ENCODE measurements around the gene DENND1C. TPM values are rescaled to one million over a fixed set of nuclear protein-coding genes. Genes with fewer than 3 reads are reported as not detected.
A peak's percentile ranks its signal among the peaks of the same experiment; 100 is the strongest.

DENND1C gene
- total and polyA plus RNA-seq, 7 experiments from 2014 or later, result 57.3 to 142 (median 118) TPM

DNA sequence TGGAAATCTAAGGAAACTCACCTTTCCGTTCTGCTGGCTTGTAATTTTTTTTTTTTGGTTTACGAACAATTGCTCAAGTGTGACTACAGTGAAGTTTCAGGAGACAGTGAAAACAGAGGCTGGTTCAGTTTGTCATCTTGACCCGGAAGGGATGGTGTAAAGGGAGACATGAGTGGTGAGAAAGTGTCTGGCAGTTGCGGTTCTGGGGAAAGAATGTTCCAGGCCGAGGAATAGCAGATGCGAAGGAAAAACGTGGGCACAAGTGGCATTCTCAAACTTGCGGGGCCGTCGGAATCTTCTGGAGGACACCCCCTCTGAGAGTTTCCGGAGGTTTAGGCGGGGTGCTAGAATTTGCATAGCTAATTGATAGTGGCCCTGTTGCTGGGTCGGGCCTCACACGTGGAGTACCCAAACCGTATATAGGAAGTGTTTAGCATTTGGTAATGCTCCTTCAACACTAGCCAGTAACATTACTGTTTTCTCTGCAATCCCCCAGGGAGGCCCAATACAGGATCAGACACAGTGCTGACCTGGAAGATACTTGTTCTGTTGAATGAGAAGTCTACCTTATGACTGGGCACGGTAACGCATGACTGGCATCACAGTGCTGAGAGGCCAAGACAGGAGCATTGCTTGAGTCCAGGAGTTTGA is 46.4 kb upstream of the DENND1C start:
- ChIA-PET POLR2A (no interaction called here), CTCF (no interaction called here)
- Mint-ChIP-seq H3K27me3 (peaks cover 14 to 38% (median 21%) of the 10 kb centered on the region in 5 donors), H3K4me1 (peaks cover 30 to 36% (median 33%) of the 10 kb centered on the region in 7 donors), H3K36me3 (peaks cover 0 to 3% (median 0%) of the 10 kb centered on the region in 5 donors), H3K4me3 (no peak overlapping the region), H3K27ac (peak overlapping the region in 1 of 9 donors; percentile 55), H3K9me3 (peaks cover 0 to 4% (median 0%) of the 10 kb centered on the region in 11 donors)
- no peak overlapping the region for H3K4me3 ChIP-seq (ENCODE audit: low read length)
- peaks cover 20 to 24% of the 10 kb centered on the region in 2 donors for H3K4me1 ChIP-seq (ENCODE audit: control insufficient read depth in 2 of 2, insufficient read depth in 2 of 2, low read length in 2 of 2)
- H3K9me3 ChIP-seq (ENCODE audit: control insufficient read depth in 2 of 3, low read length in 3 of 3), result no peaks in the 10 kb centered on the region
- peaks cover 0 to 15% of the 10 kb centered on the region in 2 donors for H3K27me3 ChIP-seq (ENCODE audit: control insufficient read depth in 2 of 2, insufficient read depth in 2 of 2, low read length in 2 of 2)
- no peak overlapping the region for H3K27ac ChIP-seq (ENCODE audit: low read depth, low read length)
- H3K36me3 ChIP-seq (ENCODE audit: control insufficient read depth in 2 of 3, insufficient read depth in 3 of 3, low read length in 3 of 3), result no peaks in the 10 kb centered on the region
- no peak for DNase-seq
- intact Hi-C loops (cut with micrococcal nuclease), result no loop called here
- no peak for ATAC-seq

DNA sequence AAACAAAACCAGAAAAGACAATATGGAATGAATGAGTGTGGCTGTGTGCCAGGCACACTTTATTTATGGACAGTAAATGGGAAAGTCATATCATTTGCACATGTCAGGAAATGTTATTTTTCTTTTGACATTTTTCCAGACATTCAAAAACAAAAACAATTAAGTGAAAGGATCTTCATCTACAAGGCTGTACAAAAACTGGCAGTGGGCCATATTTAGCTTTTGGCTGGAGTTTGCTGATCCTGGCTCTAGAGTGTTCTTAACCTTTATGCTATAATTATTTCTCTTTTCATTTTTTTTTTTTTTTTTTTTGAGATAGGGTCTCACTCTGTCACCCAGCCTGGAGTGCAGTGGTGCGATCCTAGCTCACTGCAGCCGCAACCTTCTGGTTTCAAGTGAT is 42.7 kb upstream of the DENND1C start:
- intact Hi-C loops (cut with micrococcal nuclease), result no loop called here
- CTCF ChIA-PET, result no interaction called here
- Histone ChIP-seq H3K4me3 (ENCODE audit: low read length) (no peak overlapping the region), H3K36me3 (ENCODE audit: control insufficient read depth in 2 of 3, insufficient read depth in 3 of 3, low read length in 3 of 3) (no peaks in the 10 kb centered on the region), H3K27me3 (ENCODE audit: control insufficient read depth in 2 of 2, insufficient read depth in 2 of 2, low read length in 2 of 2) (no peaks in the 10 kb centered on the region), H3K9me3 (ENCODE audit: control insufficient read depth in 2 of 3, low read length in 3 of 3) (no peaks in the 10 kb centered on the region), H3K27ac (ENCODE audit: low read depth, low read length) (no peak overlapping the region), H3K4me1 (ENCODE audit: control insufficient read depth in 2 of 2, insufficient read depth in 2 of 2, low read length in 2 of 2) (peaks cover 0 to 6% of the 10 kb centered on the region in 2 donors)
- no peak overlapping the region for H3K27ac Mint-ChIP-seq
- peaks cover 0 to 6% (median 0%) of the 10 kb centered on the region in 5 donors for H3K27me3 Mint-ChIP-seq
- ATAC-seq (no peak), DNase-seq (no peak)
- no peaks in the 10 kb centered on the region for H3K36me3 Mint-ChIP-seq
- no peaks in the 10 kb centered on the region for H3K9me3 Mint-ChIP-seq
- H3K4me3 Mint-ChIP-seq, result no peak overlapping the region
- POLR2A ChIA-PET, result no interaction called here
- peaks cover 5 to 12% (median 7%) of the 10 kb centered on the region in 7 donors for H3K4me1 Mint-ChIP-seq

DNA sequence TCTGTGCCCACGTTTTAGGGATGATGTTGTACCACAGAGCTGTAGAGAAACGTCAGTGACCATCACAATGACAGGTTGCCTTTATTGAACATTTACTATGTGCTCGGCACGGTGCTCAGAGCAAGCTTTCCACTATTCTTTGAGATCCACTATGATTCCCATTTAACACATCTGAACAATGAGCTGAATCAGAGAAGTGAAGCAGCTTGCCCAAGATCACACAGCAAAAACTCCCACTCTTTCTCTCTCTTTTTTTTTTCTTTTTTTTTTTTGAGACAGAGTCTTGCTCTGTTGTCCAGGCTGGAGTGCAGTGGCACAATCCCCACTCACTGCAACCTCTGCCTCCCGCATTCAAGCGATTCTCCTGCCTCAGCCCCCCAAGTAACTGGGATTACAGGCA is 41.1 kb upstream of the DENND1C start:
- Histone ChIP-seq H3K36me3 (ENCODE audit: control insufficient read depth in 2 of 3, insufficient read depth in 3 of 3, low read length in 3 of 3) (no peaks in the 10 kb centered on the region), H3K4me1 (ENCODE audit: control insufficient read depth in 2 of 2, insufficient read depth in 2 of 2, low read length in 2 of 2) (peaks cover 9 to 11% of the 10 kb centered on the region in 2 donors), H3K4me3 (ENCODE audit: low read length) (no peak overlapping the region), H3K9me3 (ENCODE audit: control insufficient read depth in 2 of 3, low read length in 3 of 3) (no peaks in the 10 kb centered on the region), H3K27ac (ENCODE audit: low read depth, low read length) (no peak overlapping the region), H3K27me3 (ENCODE audit: control insufficient read depth in 2 of 2, insufficient read depth in 2 of 2, low read length in 2 of 2) (no peaks in the 10 kb centered on the region)
- Mint-ChIP-seq H3K27ac (no peak overlapping the region), H3K9me3 (no peaks in the 10 kb centered on the region), H3K36me3 (no peaks in the 10 kb centered on the region), H3K4me1 (peaks cover 12 to 23% (median 19%) of the 10 kb centered on the region in 7 donors), H3K27me3 (peaks cover 0 to 1% (median 0%) of the 10 kb centered on the region in 5 donors), H3K4me3 (no peak overlapping the region)
- DNase-seq, result no peak
- ChIA-PET CTCF (interaction anchor here (0.6 kb wide), 2 partner anchors 390 to 1125 kb away, joined by 5 to 6 read pairs; no protein-coding TSS in a partner anchor), POLR2A (interaction anchor here (0.6 kb wide), 1 partner anchor 555 kb away, joined by 4 read pairs; no protein-coding TSS in a partner anchor)
- intact Hi-C loops (cut with micrococcal nuclease), result no loop called here
- no peak for ATAC-seq

DNA sequence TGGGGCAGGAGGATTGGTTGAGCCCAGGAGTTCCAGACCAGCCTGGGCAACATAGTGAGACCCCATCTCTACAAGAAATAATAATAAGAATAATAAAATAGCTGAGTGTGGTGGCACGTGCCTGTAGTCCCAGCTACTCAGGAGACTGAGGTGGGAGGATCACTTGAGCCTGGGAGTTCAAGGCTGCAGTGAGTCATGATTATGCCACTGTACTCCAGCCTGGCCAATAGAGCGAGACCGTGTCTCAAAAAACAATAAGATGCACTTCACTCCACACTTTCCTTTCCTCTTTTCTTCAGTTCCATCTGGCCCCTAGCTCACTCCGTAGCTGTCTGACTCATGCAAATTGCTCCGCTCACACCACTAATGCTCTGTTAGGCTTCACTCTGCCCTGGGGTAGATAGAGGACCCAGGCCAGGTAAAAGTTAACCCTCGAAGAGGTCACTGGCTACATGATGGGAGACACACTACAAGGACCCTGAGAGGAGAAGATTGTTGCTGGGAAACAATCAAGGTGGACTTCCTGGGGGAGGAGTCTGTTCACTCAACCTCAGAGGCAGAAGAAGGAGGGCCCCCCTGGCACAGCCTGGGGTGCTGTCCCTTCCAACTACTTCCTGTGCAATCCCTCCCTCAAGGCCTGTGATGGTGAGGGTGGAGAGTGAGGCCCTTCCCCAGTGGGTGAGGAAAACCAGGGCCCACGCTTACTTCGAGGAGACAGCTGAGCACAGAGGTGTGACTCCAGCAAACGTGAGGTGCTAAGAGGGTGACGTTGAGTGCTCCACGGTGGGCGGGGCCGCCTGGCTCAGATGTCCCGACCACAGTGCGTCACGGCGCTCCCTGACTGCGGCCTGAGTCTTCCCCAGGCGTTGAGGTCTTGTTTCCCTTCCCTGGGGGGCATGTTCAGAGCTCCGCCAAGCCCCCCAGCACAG is 40.4 kb upstream of the DENND1C start:
- no peaks in the 10 kb centered on the region for H3K27me3 ChIP-seq (ENCODE audit: control insufficient read depth in 2 of 2, insufficient read depth in 2 of 2, low read length in 2 of 2)
- H3K36me3 Mint-ChIP-seq, result no peaks in the 10 kb centered on the region
- ATAC-seq, result peak; percentile 88
- intact Hi-C loops (cut with micrococcal nuclease), result no loop called here
- no peak overlapping the region for H3K4me3 Mint-ChIP-seq
- H3K4me1 ChIP-seq (ENCODE audit: control insufficient read depth in 2 of 2, insufficient read depth in 2 of 2, low read length in 2 of 2), result peaks cover 12 to 15% of the 10 kb centered on the region in 2 donors
- no peak for DNase-seq
- ChIA-PET CTCF (interaction anchor here (0.6 kb wide), 1 partner anchor 1126 kb away, joined by 5 read pairs; no protein-coding TSS in a partner anchor), POLR2A (interaction anchor here (0.6 kb wide), 1 partner anchor 100 kb away, joined by 3 read pairs; no protein-coding TSS in a partner anchor)
- no peaks in the 10 kb centered on the region for H3K9me3 ChIP-seq (ENCODE audit: control insufficient read depth in 2 of 3, low read length in 3 of 3)
- no peaks in the 10 kb centered on the region for H3K9me3 Mint-ChIP-seq
- H3K27ac Mint-ChIP-seq, result peak overlapping the region in 1 of 9 donors; percentile 43
- no peak overlapping the region for H3K4me3 ChIP-seq (ENCODE audit: low read length)
- peaks cover 18 to 31% (median 26%) of the 10 kb centered on the region in 7 donors for H3K4me1 Mint-ChIP-seq
- no peak overlapping the region for H3K27ac ChIP-seq (ENCODE audit: low read depth, low read length)
- H3K27me3 Mint-ChIP-seq, result no peaks in the 10 kb centered on the region
- H3K36me3 ChIP-seq (ENCODE audit: control insufficient read depth in 2 of 3, insufficient read depth in 3 of 3, low read length in 3 of 3), result no peaks in the 10 kb centered on the region

DNA sequence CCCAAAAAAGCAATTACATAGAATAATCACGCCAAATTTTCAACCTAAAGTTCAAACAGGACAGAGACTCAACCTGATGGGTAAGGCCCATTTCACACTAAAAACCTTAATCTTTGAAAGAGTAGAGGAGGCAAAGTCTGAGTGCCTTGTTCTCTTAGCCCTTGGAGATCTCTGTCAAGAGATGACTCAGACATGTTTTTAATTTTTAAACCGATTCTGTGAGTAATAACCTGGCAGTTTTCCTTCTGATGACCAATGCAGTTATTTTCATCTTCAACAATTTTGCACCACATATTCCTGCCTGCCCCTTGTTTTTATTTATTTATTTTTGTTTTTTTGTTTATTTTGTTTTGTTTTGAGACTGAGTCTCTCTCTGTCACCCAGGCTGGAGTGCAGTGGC is 37.7 kb upstream of the DENND1C start:
- H3K4me3 Mint-ChIP-seq, result peak overlapping the region in 2 of 10 donors; percentile 6 to 14
- H3K27me3 Mint-ChIP-seq, result peaks cover 0 to 2% (median 0%) of the 10 kb centered on the region in 5 donors
- H3K9me3 Mint-ChIP-seq, result no peaks in the 10 kb centered on the region
- H3K27me3 ChIP-seq (ENCODE audit: control insufficient read depth in 2 of 2, insufficient read depth in 2 of 2, low read length in 2 of 2), result no peaks in the 10 kb centered on the region
- peaks cover 25 to 44% (median 37%) of the 10 kb centered on the region in 7 donors for H3K4me1 Mint-ChIP-seq
- peaks cover 12 to 20% of the 10 kb centered on the region in 2 donors for H3K4me1 ChIP-seq (ENCODE audit: control insufficient read depth in 2 of 2, insufficient read depth in 2 of 2, low read length in 2 of 2)
- no peaks in the 10 kb centered on the region for H3K36me3 Mint-ChIP-seq
- ChIA-PET POLR2A (no interaction called here), CTCF (no interaction called here)
- no peak overlapping the region for H3K27ac ChIP-seq (ENCODE audit: low read depth, low read length)
- intact Hi-C loops (cut with micrococcal nuclease), result loop anchor here in 1 of 2 donors (5.0 kb wide), 1 partner anchor 68 kb away; no protein-coding TSS in a partner anchor
- DNase-seq, result no peak
- H3K4me3 ChIP-seq (ENCODE audit: low read length), result no peak overlapping the region
- no peaks in the 10 kb centered on the region for H3K9me3 ChIP-seq (ENCODE audit: control insufficient read depth in 2 of 3, low read length in 3 of 3)
- no peaks in the 10 kb centered on the region for H3K36me3 ChIP-seq (ENCODE audit: control insufficient read depth in 2 of 3, insufficient read depth in 3 of 3, low read length in 3 of 3)
- peak overlapping the region in 2 of 9 donors; percentile 21 to 41 for H3K27ac Mint-ChIP-seq
- ATAC-seq, result no peak

DNA sequence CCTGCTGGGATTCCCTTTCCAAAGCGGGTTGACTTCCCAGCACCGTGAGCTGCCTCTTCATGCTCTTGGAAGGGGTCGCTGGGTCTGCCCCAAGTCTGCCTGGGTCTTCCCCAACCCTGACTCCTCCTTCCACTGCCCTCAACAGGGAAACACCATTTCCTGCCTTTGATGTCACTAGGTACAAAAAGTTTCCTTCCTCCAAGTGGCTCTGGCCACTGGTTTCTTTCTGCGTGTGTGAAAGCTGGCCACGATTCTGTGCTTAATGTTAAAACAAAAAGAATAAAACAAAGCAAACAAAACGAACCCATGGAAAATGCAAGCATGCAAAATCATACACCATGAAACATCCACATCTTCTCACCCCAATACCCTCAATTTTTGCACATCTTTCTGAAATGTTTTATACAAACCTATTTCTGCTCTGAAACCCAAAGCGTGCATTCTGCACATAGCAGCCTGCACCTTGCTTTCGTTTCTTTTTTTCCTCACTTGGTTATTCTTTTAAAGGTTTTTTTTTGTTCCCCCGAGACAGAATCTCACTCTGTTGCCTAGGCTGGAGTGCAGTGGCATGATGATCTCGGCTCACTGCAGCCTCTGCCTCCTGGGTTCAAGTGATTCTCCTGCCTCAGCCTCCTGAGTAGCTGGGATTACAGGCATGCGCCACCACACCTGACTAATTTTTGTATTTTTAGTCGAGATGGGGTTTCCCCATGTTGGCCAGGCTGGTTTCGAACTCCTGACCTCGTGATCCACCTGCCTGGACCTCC is 36.7 kb upstream of the DENND1C start:
- Histone ChIP-seq H3K36me3 (ENCODE audit: control insufficient read depth in 2 of 3, insufficient read depth in 3 of 3, low read length in 3 of 3) (no peaks in the 10 kb centered on the region), H3K27me3 (ENCODE audit: control insufficient read depth in 2 of 2, insufficient read depth in 2 of 2, low read length in 2 of 2) (no peaks in the 10 kb centered on the region), H3K4me1 (ENCODE audit: control insufficient read depth in 2 of 2, insufficient read depth in 2 of 2, low read length in 2 of 2) (peaks cover 12 to 20% of the 10 kb centered on the region in 2 donors), H3K27ac (ENCODE audit: low read depth, low read length) (no peak overlapping the region), H3K4me3 (ENCODE audit: low read length) (no peak overlapping the region), H3K9me3 (ENCODE audit: control insufficient read depth in 2 of 3, low read length in 3 of 3) (no peaks in the 10 kb centered on the region)
- Mint-ChIP-seq H3K27ac (peak overlapping the region in 7 of 9 donors; percentile 32 to 81 (median 54)), H3K4me1 (peaks cover 25 to 44% (median 37%) of the 10 kb centered on the region in 7 donors), H3K4me3 (peak overlapping the region; percentile 63 to 100 (median 72)), H3K9me3 (no peaks in the 10 kb centered on the region), H3K36me3 (no peaks in the 10 kb centered on the region), H3K27me3 (peaks cover 0 to 2% (median 0%) of the 10 kb centered on the region in 5 donors)
- intact Hi-C loops (cut with micrococcal nuclease), result loop anchor here in 1 of 2 donors (5.0 kb wide), 1 partner anchor 69 kb away; no protein-coding TSS in a partner anchor
- CTCF ChIA-PET, result interaction anchor here (0.6 to 0.7 kb wide), 2 partner anchors 484 to 628 kb away, joined by 3 to 6 read pairs; no protein-coding TSS in a partner anchor
- POLR2A ChIA-PET, result interaction anchor here (2.2 kb wide), 1 partner anchor 346 kb away, joined by 13 read pairs; no protein-coding TSS in a partner anchor
- DNase-seq (peak in 1 of 9 donors; percentile 51), ATAC-seq (no peak)

Data from naive thymus-derived CD4-positive, alpha-beta T cell (primary cell).